GM12865 (cell line): ENCODE measurements around the gene EPS8.

Experiments
- DNase-seq: peaks from one replicate; pipeline ENCODE4 v3.0.0; 2010; ENCODE audit warnings: low read depth
- H3K4me3 ChIP-seq: 2 replicates; pipeline ENCODE4 v1.5.1; 2011; ENCODE audit warnings: mild to moderate bottlenecking, low read depth, low read length, control low read depth
- TF ChIP-seq, protein P1 (sequence below): IDR thresholded peaks from 2 replicates; pipeline ENCODE4 v1.5.1; 2011; ENCODE audit warnings: low read length, control low read depth, low read depth, inconsistent platforms; ENCODE audit not compliant: insufficient read depth; ENCODE audit errors: missing control alignments

EPS8 gene

DNA sequence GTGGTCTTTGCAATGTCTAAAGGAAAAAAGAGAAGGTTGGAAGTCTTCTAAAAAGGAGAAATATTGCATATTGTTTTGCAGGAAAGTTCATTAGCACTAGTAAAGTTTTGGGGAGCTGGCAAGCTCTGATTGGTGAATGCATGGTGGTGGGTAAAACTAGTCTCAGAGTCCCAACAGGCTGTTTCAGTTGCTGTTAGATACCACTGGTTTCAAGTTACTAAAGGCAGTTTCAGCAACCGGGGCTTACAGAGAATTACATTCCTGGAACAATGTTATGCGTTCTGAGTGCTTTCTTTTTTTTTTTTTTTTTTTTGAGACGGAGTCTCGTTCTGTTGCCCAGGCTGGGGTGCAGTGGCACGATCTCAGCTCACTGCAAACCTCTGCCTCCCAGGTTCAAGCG is 208.2 kb downstream of the EPS8 start:
- TF ChIP-seq, protein P1, sequence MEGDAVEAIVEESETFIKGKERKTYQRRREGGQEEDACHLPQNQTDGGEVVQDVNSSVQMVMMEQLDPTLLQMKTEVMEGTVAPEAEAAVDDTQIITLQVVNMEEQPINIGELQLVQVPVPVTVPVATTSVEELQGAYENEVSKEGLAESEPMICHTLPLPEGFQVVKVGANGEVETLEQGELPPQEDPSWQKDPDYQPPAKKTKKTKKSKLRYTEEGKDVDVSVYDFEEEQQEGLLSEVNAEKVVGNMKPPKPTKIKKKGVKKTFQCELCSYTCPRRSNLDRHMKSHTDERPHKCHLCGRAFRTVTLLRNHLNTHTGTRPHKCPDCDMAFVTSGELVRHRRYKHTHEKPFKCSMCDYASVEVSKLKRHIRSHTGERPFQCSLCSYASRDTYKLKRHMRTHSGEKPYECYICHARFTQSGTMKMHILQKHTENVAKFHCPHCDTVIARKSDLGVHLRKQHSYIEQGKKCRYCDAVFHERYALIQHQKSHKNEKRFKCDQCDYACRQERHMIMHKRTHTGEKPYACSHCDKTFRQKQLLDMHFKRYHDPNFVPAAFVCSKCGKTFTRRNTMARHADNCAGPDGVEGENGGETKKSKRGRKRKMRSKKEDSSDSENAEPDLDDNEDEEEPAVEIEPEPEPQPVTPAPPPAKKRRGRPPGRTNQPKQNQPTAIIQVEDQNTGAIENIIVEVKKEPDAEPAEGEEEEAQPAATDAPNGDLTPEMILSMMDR: no peak
- no peak overlapping the region for H3K4me3 ChIP-seq
- DNase-seq: no peak

DNA sequence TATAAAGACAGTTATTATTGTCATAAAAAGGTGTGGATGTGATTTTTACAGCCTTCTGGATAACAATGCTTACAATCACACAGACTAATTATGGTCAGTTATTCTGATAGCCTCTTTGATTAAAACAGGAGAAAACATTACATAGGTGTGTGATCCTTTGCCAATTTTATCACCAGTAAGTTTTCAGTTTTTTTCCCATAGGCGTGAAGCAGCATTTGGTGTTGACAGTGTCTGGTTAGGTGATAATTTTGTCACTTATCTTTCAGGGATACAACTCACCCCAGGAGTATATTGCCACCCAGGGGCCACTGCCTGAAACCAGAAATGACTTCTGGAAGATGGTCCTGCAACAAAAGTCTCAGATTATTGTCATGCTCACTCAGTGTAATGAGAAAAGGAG is 208.8 kb downstream of the EPS8 start:
- no peak overlapping the region for H3K4me3 ChIP-seq
- no peak for DNase-seq
- TF ChIP-seq, protein P1: peak; percentile 6

DNA sequence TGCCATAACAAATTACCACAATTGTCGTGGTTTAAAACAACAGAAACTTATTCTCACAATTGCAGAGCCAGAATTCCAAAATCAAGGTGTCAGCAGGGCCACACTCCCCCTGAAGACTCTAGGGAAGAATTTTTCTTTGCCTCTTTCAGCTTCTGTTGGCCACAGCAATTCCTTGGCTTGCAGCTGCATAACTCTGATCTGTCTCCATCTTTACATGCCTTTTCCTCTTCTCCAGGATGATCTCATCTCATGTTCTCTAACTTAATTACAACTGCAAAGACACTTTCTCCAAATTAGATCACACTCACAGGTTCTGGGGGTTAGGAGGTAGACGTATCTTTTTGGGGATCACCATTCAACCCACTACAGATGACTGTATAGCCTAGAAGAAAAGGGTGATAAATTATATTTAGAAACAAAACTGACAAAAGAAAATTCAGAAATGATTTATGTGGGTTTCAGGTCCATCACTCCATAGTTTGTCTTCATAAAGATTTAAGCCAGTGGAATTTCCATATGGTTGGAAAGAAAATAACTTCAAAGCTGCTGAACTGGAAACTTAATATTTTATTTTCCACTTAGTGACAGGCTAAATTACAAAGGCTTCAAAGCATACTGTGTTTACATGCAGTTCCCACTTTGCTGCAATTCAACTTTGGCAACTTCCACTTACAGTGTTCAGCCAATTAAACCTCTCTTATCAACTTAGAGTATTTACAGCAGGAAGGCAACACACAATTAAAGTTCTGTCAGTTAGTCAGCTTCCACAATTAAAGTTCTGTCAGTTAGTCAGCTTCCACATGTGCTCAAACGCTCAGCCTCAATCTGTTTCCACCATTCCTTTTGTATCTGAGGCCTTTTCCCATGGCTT is 213.3 kb downstream of the EPS8 start:
- no peak for DNase-seq
- TF ChIP-seq, protein P1: no peak
- H3K4me3 ChIP-seq: no peak overlapping the region

DNA sequence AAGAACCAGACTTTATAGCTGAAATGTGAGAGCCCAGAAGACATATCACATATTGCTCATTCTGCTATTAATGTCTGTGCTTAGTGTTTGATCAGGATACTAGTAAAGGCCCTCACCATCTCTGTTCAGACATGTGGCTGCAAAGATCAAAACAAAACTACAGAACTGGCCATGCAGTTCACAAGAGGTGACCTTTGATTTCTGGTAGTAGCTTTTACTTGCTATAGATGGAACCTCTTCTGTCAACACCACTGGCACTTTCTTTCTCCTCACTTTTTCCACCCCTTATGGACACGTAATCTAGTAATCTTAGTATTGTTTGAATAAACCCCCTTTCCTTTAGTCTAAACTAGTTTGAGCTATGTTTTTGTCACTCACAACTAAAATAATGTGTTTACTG is 214.8 kb downstream of the EPS8 start:
- TF ChIP-seq, protein P1: no peak
- H3K4me3 ChIP-seq: no peak overlapping the region
- no peak for DNase-seq
